Adrenal gland (tissue), 5 donors: ENCODE measurements around the gene GGT5.

Experiments used
- CTCF ChIP-seq, 6 experiments: fragments of 450-650 bp in 4 of 6; fragments of 200-600 bp in 2 of 6; sonication (generic) in 1 of 6; IDR thresholded peaks; 1 replicate in 5 of 6; 2 replicates in 1 of 6; pipeline versions ENCODE4 v1.5.1 to v1.8.0; 2016 to 2021; ENCODE audit warnings: antibody characterized with exemption in 6 of 6, mild to moderate bottlenecking in 2 of 6, moderate library complexity in 1 of 6
- POLR2A ChIP-seq, 2 donors: fragments of 450-650 bp; IDR thresholded peaks; one replicate each; pipeline ENCODE4 v1.6.1; 2017; ENCODE audit warnings: antibody characterized with exemption in 2 of 2, mild to moderate bottlenecking in 2 of 2, moderate library complexity in 1 of 2
- donor health status: DM: no; HTN: no; CAD: no.

DNA sequence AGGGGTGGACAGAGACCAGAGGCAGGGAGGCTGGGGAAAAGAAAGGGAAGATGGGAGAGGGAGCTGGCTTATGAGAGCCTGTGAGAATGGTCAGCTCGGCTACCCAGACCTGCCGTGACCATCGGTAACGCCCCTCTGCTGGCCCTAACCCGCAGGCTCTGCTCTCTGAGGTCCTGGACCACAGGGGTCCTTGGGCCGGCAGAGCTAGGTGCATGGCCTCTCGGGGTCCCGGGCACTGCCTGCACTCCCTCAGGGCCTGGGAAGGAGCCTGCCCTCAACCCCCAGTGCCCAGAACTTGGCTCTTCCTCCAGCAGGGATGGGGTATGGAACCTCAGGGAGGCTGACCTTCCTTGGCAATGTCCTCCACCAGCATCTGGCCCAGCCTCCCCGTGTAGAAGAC is 13.2 kb downstream of the GGT5 start:
- TF ChIP-seq CTCF (IDR thresholded peaks at IDR 0.05) (no peak), POLR2A (IDR thresholded peaks at IDR 0.05) (no peak)
